Measurements from ENCODE around the gene C6orf62.
"Not testable (repeated sequence)": the region's sequence is repeated elsewhere in the genome, so short reads cannot be mapped to it uniquely, and the experiment has no call there.

Gene C6orf62

GRCh38 chr6:24699521-24700359 lies 19.2 kb downstream of the C6orf62 start:
- Histone ChIP-seq H3K36me3 (ENCODE audit: control insufficient read depth, insufficient read depth, low read length) (no peaks in the 10 kb centered on the region; the same call in 1 of the 2 replicates), H3K4me3 (ENCODE audit: low read length) (no peak overlapping the region), H3K27ac (ENCODE audit: low read length) (no peak overlapping the region), H3K9me3 (ENCODE audit: control insufficient read depth, insufficient read depth, low read length) (no peaks in the 10 kb centered on the region), H3K4me1 (ENCODE audit: control insufficient read depth, insufficient read depth, low read length) (no peaks in the 10 kb centered on the region), H3K27me3 (ENCODE audit: control insufficient read depth, insufficient read depth, low read length) (no peaks in the 10 kb centered on the region)
- DNase-seq (ENCODE audit: low read depth, low spot score), result no peak
- WGBS (ENCODE audit: insufficient coverage, insufficient read length), result no CpG with 5 or more reads among the region's 3 CpGs

- DNase-seq (ENCODE audit: low read depth, low spot score), result no peak
- Histone ChIP-seq H3K4me3 (ENCODE audit: low read length) (no peak overlapping the region), H3K9me3 (ENCODE audit: control insufficient read depth, insufficient read depth, low read length) (no peaks in the 10 kb centered on the region), H3K27ac (ENCODE audit: low read length) (no peak overlapping the region), H3K27me3 (ENCODE audit: control insufficient read depth, insufficient read depth, low read length) (no peaks in the 10 kb centered on the region), H3K4me1 (ENCODE audit: control insufficient read depth, insufficient read depth, low read length) (no peaks in the 10 kb centered on the region), H3K36me3 (ENCODE audit: control insufficient read depth, insufficient read depth, low read length) (no peaks in the 10 kb centered on the region)
- WGBS (ENCODE audit: insufficient coverage, insufficient read length), result no CpG with 5 or more reads among the region's 2 CpGs
Measured at GRCh38 chr6:24696097-24696496, 22.9 kb downstream of the C6orf62 start.

GRCh38 chr6:24695635-24696034 lies 23.3 kb downstream of the C6orf62 start:
- not testable (repeated sequence) for H3K4me3 ChIP-seq (ENCODE audit: low read length); H3K9me3 ChIP-seq (ENCODE audit: control insufficient read depth, insufficient read depth, low read length); H3K27me3 ChIP-seq (ENCODE audit: control insufficient read depth, insufficient read depth, low read length); H3K36me3 ChIP-seq (ENCODE audit: control insufficient read depth, insufficient read depth, low read length); H3K4me1 ChIP-seq (ENCODE audit: control insufficient read depth, insufficient read depth, low read length); DNase-seq (ENCODE audit: low read depth, low spot score); H3K27ac ChIP-seq (ENCODE audit: low read length)
- WGBS (ENCODE audit: insufficient coverage, insufficient read length), result no CpG with 5 or more reads among the region's 8 CpGs

- DNase-seq (ENCODE audit: low read depth, low spot score), result no peak
- Histone ChIP-seq H3K27ac (ENCODE audit: low read length) (no peak overlapping the region), H3K4me1 (ENCODE audit: control insufficient read depth, insufficient read depth, low read length) (no peaks in the 10 kb centered on the region), H3K36me3 (ENCODE audit: control insufficient read depth, insufficient read depth, low read length) (no peaks in the 10 kb centered on the region), H3K27me3 (ENCODE audit: control insufficient read depth, insufficient read depth, low read length) (no peaks in the 10 kb centered on the region), H3K4me3 (ENCODE audit: low read length) (no peak overlapping the region), H3K9me3 (ENCODE audit: control insufficient read depth, insufficient read depth, low read length) (no peaks in the 10 kb centered on the region)
- no CpG with 5 or more reads among the region's 1 CpG for WGBS (ENCODE audit: insufficient coverage, insufficient read length)
Measured at GRCh38 chr6:24694198-24694597, 24.8 kb downstream of the C6orf62 start.

GRCh38 chr6:24692848-24693592 lies 25.9 kb downstream of the C6orf62 start:
- H3K27me3 ChIP-seq (ENCODE audit: control insufficient read depth, insufficient read depth, low read length), result no peaks in the 10 kb centered on the region
- H3K9me3 ChIP-seq (ENCODE audit: control insufficient read depth, insufficient read depth, low read length), result no peaks in the 10 kb centered on the region
- no CpG with 5 or more reads among the region's 2 CpGs for WGBS (ENCODE audit: insufficient coverage, insufficient read length)
- no peaks in the 10 kb centered on the region for H3K4me1 ChIP-seq (ENCODE audit: control insufficient read depth, insufficient read depth, low read length)
- no peak overlapping the region for H3K4me3 ChIP-seq (ENCODE audit: low read length)
- no peaks in the 10 kb centered on the region for H3K36me3 ChIP-seq (ENCODE audit: control insufficient read depth, insufficient read depth, low read length)
- no peak overlapping the region for H3K27ac ChIP-seq (ENCODE audit: low read length)
- no peak for DNase-seq (ENCODE audit: low read depth, low spot score)

- no peak overlapping the region for H3K4me3 ChIP-seq (ENCODE audit: low read length)
- H3K36me3 ChIP-seq (ENCODE audit: control insufficient read depth, insufficient read depth, low read length), result no peaks in the 10 kb centered on the region
- no peak for DNase-seq (ENCODE audit: low read depth, low spot score)
- no peaks in the 10 kb centered on the region for H3K4me1 ChIP-seq (ENCODE audit: control insufficient read depth, insufficient read depth, low read length)
- H3K9me3 ChIP-seq (ENCODE audit: control insufficient read depth, insufficient read depth, low read length), result no peaks in the 10 kb centered on the region
- no peaks in the 10 kb centered on the region for H3K27me3 ChIP-seq (ENCODE audit: control insufficient read depth, insufficient read depth, low read length)
- no peak overlapping the region for H3K27ac ChIP-seq (ENCODE audit: low read length)
- WGBS (ENCODE audit: insufficient coverage, insufficient read length), result no CpG with 5 or more reads among the region's 3 CpGs
Measured at GRCh38 chr6:24692415-24692814, 26.5 kb downstream of the C6orf62 start.

GRCh38 chr6:24692003-24692402 lies 27.0 kb downstream of the C6orf62 start:
- no peaks in the 10 kb centered on the region for H3K4me1 ChIP-seq (ENCODE audit: control insufficient read depth, insufficient read depth, low read length)
- no peaks in the 10 kb centered on the region for H3K27me3 ChIP-seq (ENCODE audit: control insufficient read depth, insufficient read depth, low read length)
- no peaks in the 10 kb centered on the region for H3K36me3 ChIP-seq (ENCODE audit: control insufficient read depth, insufficient read depth, low read length)
- no peak overlapping the region for H3K27ac ChIP-seq (ENCODE audit: low read length)
- H3K9me3 ChIP-seq (ENCODE audit: control insufficient read depth, insufficient read depth, low read length), result no peaks in the 10 kb centered on the region
- H3K4me3 ChIP-seq (ENCODE audit: low read length), result no peak overlapping the region
- DNase-seq (ENCODE audit: low read depth, low spot score), result no peak
- no CpG with 5 or more reads among the region's 4 CpGs for WGBS (ENCODE audit: insufficient coverage, insufficient read length)

GRCh38 chr6:24691550-24691949 lies 27.4 kb downstream of the C6orf62 start:
- no CpG with 5 or more reads among the region's 3 CpGs for WGBS (ENCODE audit: insufficient coverage, insufficient read length)
- DNase-seq (ENCODE audit: low read depth, low spot score), result no peak

GRCh38 chr6:24690593-24690992 lies 28.4 kb downstream of the C6orf62 start:
- H3K27me3 ChIP-seq (ENCODE audit: control insufficient read depth, insufficient read depth, low read length), result no peaks in the 10 kb centered on the region
- H3K9me3 ChIP-seq (ENCODE audit: control insufficient read depth, insufficient read depth, low read length), result no peaks in the 10 kb centered on the region
- DNase-seq (ENCODE audit: low read depth, low spot score), result no peak
- WGBS (ENCODE audit: insufficient coverage, insufficient read length), result no CpG with 5 or more reads among the region's 1 CpG
- H3K27ac ChIP-seq (ENCODE audit: low read length), result no peak overlapping the region
- H3K4me1 ChIP-seq (ENCODE audit: control insufficient read depth, insufficient read depth, low read length), result no peaks in the 10 kb centered on the region
- H3K4me3 ChIP-seq (ENCODE audit: low read length), result no peak overlapping the region
- no peaks in the 10 kb centered on the region for H3K36me3 ChIP-seq (ENCODE audit: control insufficient read depth, insufficient read depth, low read length)

More at GRCh38 chr6:24691550-24691949, 27.4 kb downstream of the C6orf62 start:
- Histone ChIP-seq H3K4me3 (ENCODE audit: low read length) (no peak overlapping the region), H3K27me3 (ENCODE audit: control insufficient read depth, insufficient read depth, low read length) (no peaks in the 10 kb centered on the region), H3K27ac (ENCODE audit: low read length) (no peak overlapping the region), H3K36me3 (ENCODE audit: control insufficient read depth, insufficient read depth, low read length) (no peaks in the 10 kb centered on the region), H3K9me3 (ENCODE audit: control insufficient read depth, insufficient read depth, low read length) (no peaks in the 10 kb centered on the region), H3K4me1 (ENCODE audit: control insufficient read depth, insufficient read depth, low read length) (no peaks in the 10 kb centered on the region)

- H3K4me1 ChIP-seq (ENCODE audit: control insufficient read depth, insufficient read depth, low read length), result no peaks in the 10 kb centered on the region
- DNase-seq (ENCODE audit: low read depth, low spot score), result no peak
- H3K4me3 ChIP-seq (ENCODE audit: low read length), result no peak overlapping the region
- no peaks in the 10 kb centered on the region for H3K9me3 ChIP-seq (ENCODE audit: control insufficient read depth, insufficient read depth, low read length)
- no peak overlapping the region for H3K27ac ChIP-seq (ENCODE audit: low read length)
- no CpG with 5 or more reads among the region's 2 CpGs for WGBS (ENCODE audit: insufficient coverage, insufficient read length)
- no peaks in the 10 kb centered on the region for H3K36me3 ChIP-seq (ENCODE audit: control insufficient read depth, insufficient read depth, low read length)
- H3K27me3 ChIP-seq (ENCODE audit: control insufficient read depth, insufficient read depth, low read length), result no peaks in the 10 kb centered on the region
Measured at GRCh38 chr6:24689964-24690363, 29.0 kb downstream of the C6orf62 start.

Data from iPS DF 6.9 (cell line).